MM.1S (cell line): ENCODE data around the gene FIBCD1.

Experiments used
- EZH2 ChIP-seq: fragments of 300-600 bp; sonication (generic); optimal IDR thresholded peaks from 2 replicates; pipeline ENCODE3; 2017; ENCODE audit warnings: low read depth, mild to moderate bottlenecking, antibody characterized with exemption, low read length, mixed read lengths
- TF ChIP-seq, protein P1 (sequence below): fragments of 300-600 bp; sonication (generic); IDR thresholded peaks from 2 replicates; pipeline ENCODE4 v1.5.1; 2016; ENCODE audit warnings: antibody characterized with exemption, low read length, mixed read lengths

DNA sequence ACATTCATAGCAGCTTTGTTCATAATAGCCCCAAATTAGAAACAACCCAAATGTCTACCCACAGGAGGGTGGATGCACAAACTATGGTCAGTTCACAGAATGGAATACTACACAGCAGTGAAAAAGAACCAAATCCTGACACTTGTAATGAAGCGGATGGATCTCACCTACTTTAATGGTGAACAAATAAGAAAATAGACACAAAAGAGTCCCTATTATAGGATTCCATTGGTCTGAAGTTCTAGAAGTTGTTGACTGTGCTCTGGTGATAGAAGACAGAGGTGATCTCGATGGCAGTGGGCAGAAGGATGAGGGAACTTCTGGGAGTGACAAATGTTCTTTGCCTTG is 49.3 kb upstream of the FIBCD1 start:
- TF ChIP-seq, protein P1, sequence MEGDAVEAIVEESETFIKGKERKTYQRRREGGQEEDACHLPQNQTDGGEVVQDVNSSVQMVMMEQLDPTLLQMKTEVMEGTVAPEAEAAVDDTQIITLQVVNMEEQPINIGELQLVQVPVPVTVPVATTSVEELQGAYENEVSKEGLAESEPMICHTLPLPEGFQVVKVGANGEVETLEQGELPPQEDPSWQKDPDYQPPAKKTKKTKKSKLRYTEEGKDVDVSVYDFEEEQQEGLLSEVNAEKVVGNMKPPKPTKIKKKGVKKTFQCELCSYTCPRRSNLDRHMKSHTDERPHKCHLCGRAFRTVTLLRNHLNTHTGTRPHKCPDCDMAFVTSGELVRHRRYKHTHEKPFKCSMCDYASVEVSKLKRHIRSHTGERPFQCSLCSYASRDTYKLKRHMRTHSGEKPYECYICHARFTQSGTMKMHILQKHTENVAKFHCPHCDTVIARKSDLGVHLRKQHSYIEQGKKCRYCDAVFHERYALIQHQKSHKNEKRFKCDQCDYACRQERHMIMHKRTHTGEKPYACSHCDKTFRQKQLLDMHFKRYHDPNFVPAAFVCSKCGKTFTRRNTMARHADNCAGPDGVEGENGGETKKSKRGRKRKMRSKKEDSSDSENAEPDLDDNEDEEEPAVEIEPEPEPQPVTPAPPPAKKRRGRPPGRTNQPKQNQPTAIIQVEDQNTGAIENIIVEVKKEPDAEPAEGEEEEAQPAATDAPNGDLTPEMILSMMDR = no peak
- TF ChIP-seq EZH2 = no peak
